ENCODE measurements around the gene PILRA. TPM values are rescaled to one million over a fixed set of nuclear protein-coding genes. Genes with fewer than 3 reads are reported as not detected.
A peak's percentile ranks its signal among the peaks of the same experiment; 100 is the strongest.
"Not testable (repeated sequence)": the region's sequence is repeated elsewhere in the genome, so short reads cannot be mapped to it uniquely, and the experiment has no call there.

PILRA gene
- total and polyA plus RNA-seq, 8 donors = 1.4 to 10.0 (median 3.1) TPM; not detected in 3

GRCh38 chr7:100346921-100347320, 26.4 kb upstream of the PILRA start:
- Histone ChIP-seq H3K9me3 (no peaks in the 10 kb centered on the region), H3K27ac (no peak overlapping the region), H3K4me3 (no peak overlapping the region), H3K27me3 (no peaks in the 10 kb centered on the region), H3K36me3 (peaks cover 36 to 86% (median 80%) of the 10 kb centered on the region in 4 donors), H3K4me1 (peaks cover 0 to 24% (median 10%) of the 10 kb centered on the region in 4 donors)
- DNase-seq = no peak
- intact Hi-C loops (cut with DNase I; ENCODE audit: low total_unique reads) = no loop called here
- TF ChIP-seq POLR2A (IDR thresholded peaks at IDR 0.05) (no peak), EP300 (IDR thresholded peaks at IDR 0.05) (no peak), POLR2AphosphoS5 (IDR thresholded peaks at IDR 0.05) (no peak)
- TF ChIP-seq, protein P1, sequence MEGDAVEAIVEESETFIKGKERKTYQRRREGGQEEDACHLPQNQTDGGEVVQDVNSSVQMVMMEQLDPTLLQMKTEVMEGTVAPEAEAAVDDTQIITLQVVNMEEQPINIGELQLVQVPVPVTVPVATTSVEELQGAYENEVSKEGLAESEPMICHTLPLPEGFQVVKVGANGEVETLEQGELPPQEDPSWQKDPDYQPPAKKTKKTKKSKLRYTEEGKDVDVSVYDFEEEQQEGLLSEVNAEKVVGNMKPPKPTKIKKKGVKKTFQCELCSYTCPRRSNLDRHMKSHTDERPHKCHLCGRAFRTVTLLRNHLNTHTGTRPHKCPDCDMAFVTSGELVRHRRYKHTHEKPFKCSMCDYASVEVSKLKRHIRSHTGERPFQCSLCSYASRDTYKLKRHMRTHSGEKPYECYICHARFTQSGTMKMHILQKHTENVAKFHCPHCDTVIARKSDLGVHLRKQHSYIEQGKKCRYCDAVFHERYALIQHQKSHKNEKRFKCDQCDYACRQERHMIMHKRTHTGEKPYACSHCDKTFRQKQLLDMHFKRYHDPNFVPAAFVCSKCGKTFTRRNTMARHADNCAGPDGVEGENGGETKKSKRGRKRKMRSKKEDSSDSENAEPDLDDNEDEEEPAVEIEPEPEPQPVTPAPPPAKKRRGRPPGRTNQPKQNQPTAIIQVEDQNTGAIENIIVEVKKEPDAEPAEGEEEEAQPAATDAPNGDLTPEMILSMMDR (IDR thresholded peaks at IDR 0.05) = no peak

DNA sequence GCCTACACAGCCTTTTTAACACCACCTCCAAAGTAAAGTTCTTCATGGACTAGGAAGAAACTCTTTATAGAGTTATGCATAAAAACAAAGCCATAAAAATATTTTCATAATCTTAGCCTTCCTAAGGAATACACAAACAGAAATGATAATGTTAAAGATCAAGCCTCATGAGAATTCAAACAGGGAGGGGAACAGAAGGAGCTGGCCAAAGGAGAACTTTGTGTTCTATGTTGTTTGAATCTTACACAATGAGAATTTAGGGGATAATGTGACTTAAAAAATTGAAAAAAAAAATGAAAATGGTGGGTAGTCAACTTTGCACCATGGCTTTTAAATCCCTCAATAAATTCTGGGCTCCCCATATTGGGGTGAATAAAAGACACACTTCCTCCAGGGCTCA, 24.5 kb upstream of the PILRA start:
- Histone ChIP-seq H3K27ac (no peak overlapping the region), H3K4me3 (no peak overlapping the region), H3K27me3 (no peaks in the 10 kb centered on the region), H3K36me3 (peaks cover 46 to 89% (median 83%) of the 10 kb centered on the region in 4 donors), H3K4me1 (peaks cover 0 to 13% (median 8%) of the 10 kb centered on the region in 4 donors), H3K9me3 (no peaks in the 10 kb centered on the region)
- intact Hi-C loops (cut with DNase I; ENCODE audit: low total_unique reads) = no loop called here
- DNase-seq = no peak
- TF ChIP-seq EP300 (IDR thresholded peaks at IDR 0.05) (no peak), POLR2A (IDR thresholded peaks at IDR 0.05) (no peak)
- TF ChIP-seq, protein P1 (IDR thresholded peaks at IDR 0.05) = no peak

DNA sequence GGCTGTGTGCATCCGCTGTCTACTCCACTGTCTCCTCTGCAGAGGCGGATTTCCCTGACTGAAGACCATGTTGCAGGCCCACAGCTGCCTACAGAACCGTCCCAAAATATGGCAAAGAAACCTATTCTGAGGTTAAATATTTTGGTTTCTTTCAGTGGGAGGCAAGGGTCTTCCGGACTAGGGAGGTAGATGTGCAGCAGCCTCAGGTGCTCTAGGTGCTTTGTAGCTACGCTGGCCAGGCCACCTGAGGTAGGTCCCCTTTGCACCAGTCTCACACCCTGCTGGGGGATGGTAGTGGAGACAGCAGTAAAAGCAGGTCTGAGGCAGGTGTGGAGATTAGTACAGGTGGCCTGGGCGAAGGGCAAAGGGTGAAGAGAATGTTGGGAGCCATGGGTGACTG, 23.5 kb upstream of the PILRA start:
- no peaks in the 10 kb centered on the region for H3K9me3 ChIP-seq

DNA sequence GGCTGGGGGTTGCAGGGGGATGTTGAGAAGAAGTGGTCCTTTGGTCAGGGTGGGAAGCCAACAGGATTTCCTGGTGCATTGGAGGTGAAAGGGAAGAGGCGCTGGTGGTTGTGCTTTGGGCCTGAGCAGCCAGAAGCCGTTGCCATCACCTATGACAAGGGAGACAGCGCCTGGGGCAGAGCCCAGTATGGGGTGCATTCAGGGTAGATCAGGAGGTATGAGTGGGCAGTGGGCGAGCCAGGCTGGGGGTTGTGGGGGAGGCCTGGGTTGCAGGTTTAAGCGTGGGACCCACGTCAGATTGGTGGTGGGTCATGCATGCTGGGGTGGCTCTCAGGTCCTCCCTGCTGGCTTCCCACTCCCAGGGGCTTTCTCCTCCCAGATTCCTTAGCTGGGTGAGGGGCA, 21.6 kb upstream of the PILRA start:
- intact Hi-C loops (cut with DNase I; ENCODE audit: low total_unique reads) = loop anchor here (10.0 kb wide), 1 partner anchor 63 kb away; no protein-coding TSS in a partner anchor
- no peak overlapping the region for H3K4me3 ChIP-seq
- no peaks in the 10 kb centered on the region for H3K4me1 ChIP-seq
- DNase-seq = no peak
- no peaks in the 10 kb centered on the region for H3K9me3 ChIP-seq
- WGBS, 5 donors = 81 to 88% (median 85%) methylated on average over 5 to 6 of the region's 6 CpGs
- no peak for TF ChIP-seq EP300 (IDR thresholded peaks at IDR 0.05)
- TF ChIP-seq POLR2A (IDR thresholded peaks at IDR 0.05) = no peak
- no peak for TF ChIP-seq POLR2AphosphoS5 (IDR thresholded peaks at IDR 0.05)
- TF ChIP-seq, protein P1 (IDR thresholded peaks at IDR 0.05) = no peak
- H3K27ac ChIP-seq = no peak overlapping the region
- no peaks in the 10 kb centered on the region for H3K27me3 ChIP-seq
- H3K36me3 ChIP-seq = peaks cover 64 to 100% (median 98%) of the 10 kb centered on the region in 4 donors

More for the DNA sequence above, 23.5 kb upstream of the PILRA start:
- TF ChIP-seq EP300 (IDR thresholded peaks at IDR 0.05) = no peak
- TF ChIP-seq, protein P1 (IDR thresholded peaks at IDR 0.05) = no peak
- TF ChIP-seq POLR2AphosphoS5 (IDR thresholded peaks at IDR 0.05) = no peak
- TF ChIP-seq POLR2A (IDR thresholded peaks at IDR 0.05) = no peak
- Histone ChIP-seq H3K27me3 (no peaks in the 10 kb centered on the region), H3K36me3 (peaks cover 53 to 93% (median 90%) of the 10 kb centered on the region in 4 donors), H3K4me1 (peaks cover 0 to 3% (median 3%) of the 10 kb centered on the region in 4 donors), H3K27ac (no peak overlapping the region), H3K4me3 (no peak overlapping the region)
- intact Hi-C loops (cut with DNase I; ENCODE audit: low total_unique reads) = loop anchor here (10.0 kb wide), 1 partner anchor 65 kb away; no protein-coding TSS in a partner anchor
- 94 to 98% (median 96%) methylated on average over 6 of the region's 6 CpGs for WGBS, 5 donors
- DNase-seq = no peak

DNA sequence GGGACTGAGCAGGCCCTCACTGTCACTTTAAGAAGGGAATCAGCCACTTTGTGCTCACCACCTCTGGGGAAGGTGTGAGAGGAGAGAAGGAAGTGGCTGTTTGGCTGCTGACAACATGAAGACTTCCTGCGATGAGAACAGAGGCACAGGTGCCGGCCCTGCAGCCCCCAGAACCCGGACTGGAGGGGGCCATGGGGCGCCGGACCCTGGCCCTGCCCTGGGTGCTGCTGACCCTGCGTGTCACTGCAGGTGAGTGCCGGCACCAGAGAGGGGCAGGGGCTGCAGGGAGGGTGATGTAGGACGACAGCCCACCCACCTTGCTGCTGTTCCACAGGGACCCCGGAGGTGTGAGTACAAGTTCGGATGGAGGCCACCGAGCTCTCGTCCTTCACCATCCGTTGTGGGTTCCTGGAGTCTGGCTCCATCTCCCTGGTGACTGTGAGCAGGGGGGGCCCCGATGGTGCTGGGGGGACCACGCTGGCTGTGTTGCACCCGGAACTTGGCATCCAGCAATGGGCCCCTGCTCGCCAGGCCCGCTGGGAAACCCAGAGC, 21.0 kb upstream of the PILRA start:
- not testable (repeated sequence) for H3K4me1 ChIP-seq, H3K9me3 ChIP-seq, DNase-seq, H3K27me3 ChIP-seq
- H3K4me3 ChIP-seq = peak overlapping the region in 2 of 4 donors; percentile 4 to 20
- 88 to 93% (median 88%) methylated on average over 13 to 18 of the region's 18 CpGs for WGBS, 5 donors
- H3K27ac ChIP-seq = peak overlapping the region in 2 of 5 donors; percentile 6 to 52
- peaks cover 63 to 100% (median 98%) of the 10 kb centered on the region in 4 donors for H3K36me3 ChIP-seq
- intact Hi-C loops (cut with DNase I; ENCODE audit: low total_unique reads) = loop anchor here (10.0 kb wide), 1 partner anchor 62 kb away; no protein-coding TSS in a partner anchor

Data from stomach (tissue), 9 donors.